Ovary (tissue), 9 donors: ENCODE data around the gene ZBTB9. TPM values are rescaled to one million over a fixed set of nuclear protein-coding genes. Genes with fewer than 3 reads are reported as not detected.

Experiments
- DNase-seq, 5 donors: peaks; one replicate each; pipeline ENCODE4 v3.0.0-alpha.2; 2019 to 2020
- H3K27ac ChIP-seq, 2 donors: fragments of 200-600 bp; one replicate each; pipeline versions ENCODE4 v1.5.1 to v1.8.0; 2019 to 2022
- H3K27me3 ChIP-seq: fragments of 200-600 bp; one replicate; pipeline ENCODE4 v1.8.0; 2022
- H3K36me3 ChIP-seq: fragments of 200-600 bp; sonication (generic); one replicate; pipeline ENCODE4 v1.5.1; 2019
- H3K4me1 ChIP-seq: one replicate; pipeline ENCODE4 v1.8.1; 2013; ENCODE audit warnings: mild to moderate bottlenecking, moderate library complexity; ENCODE audit not compliant: insufficient read depth
- H3K4me3 ChIP-seq: fragments of 200-600 bp; sonication (generic); one replicate; pipeline ENCODE4 v1.5.1; 2017
- H3K9me3 ChIP-seq, 2 donors: fragments of 200-600 bp in 1 of 2; sonication (generic) in 1 of 2; one replicate each; pipeline versions ENCODE4 v1.5.1 to v1.8.1; 2013 to 2019; ENCODE audit warnings: mild to moderate bottlenecking in 1 of 2, moderate library complexity in 1 of 2
- CTCF ChIP-seq, 3 donors: fragments of 450-650 bp in 2 of 3; fragments of 200-600 bp in 1 of 3; IDR thresholded peaks; one replicate each; pipeline versions ENCODE4 v1.5.1 to v1.8.0; 2016 to 2022; ENCODE audit warnings: antibody characterized with exemption in 3 of 3, mild to moderate bottlenecking in 1 of 3
- EP300 ChIP-seq: sonication (generic); formaldehyde crosslinking; IDR thresholded peaks from one replicate; pipeline ENCODE4 v1.6.1; 2017; ENCODE audit warnings: antibody characterized with exemption
- POLR2A ChIP-seq: fragments of 450-650 bp; IDR thresholded peaks from one replicate; pipeline ENCODE4 v1.6.1; 2017; ENCODE audit warnings: antibody characterized with exemption, mild to moderate bottlenecking, moderate library complexity
- WGBS, 3 donors: extraction: QIAGEN DNeasy Blood & Tissue Kit in 1 of 3; methylation state at CpG; one replicate each; pipeline versions ENCODE4 v1.1.5 to v1.1.7; 2013 to 2017; 5-methylcytosine and 5-hydroxymethylcytosine counted together
- intact Hi-C, 4 donors: fragments of 100-400 bp; cut with DNase I; formaldehyde crosslinking; loops; one replicate each; pipeline versions ENCODE4 v1.11.0 to v1.15.1; 2022 to 2023
- polyA plus RNA-seq, 2 donors: library from polyadenylated mRNA; stranded (reverse); fragments of 200-250 nt in 1 of 2; fragments of 350-450 nt in 1 of 2; fragmentation: Illumina TruSeq in 1 of 2; extraction: RNeasy Lipid Tissue Mini Kit (QIAGEN cat#74804) in 1 of 2; gene quantifications; one replicate each; pipeline ENCODE4 v1.2.3, GENCODE V29; 2013 to 2014
- total RNA-seq, 7 donors: library from RNA; depleted of rRNA in 2 of 7; stranded (reverse); fragments of >200 nt in 2 of 7; fragmentation: NEBNext Ultra II Directional in 3 of 7; extraction: Animal tissue kit (Norgen Biotek cat#: 25700) in 3 of 7; gene quantifications; one replicate each; pipeline versions ENCODE4 v1.1.0 to v1.2.4, GENCODE V29; 2016 to 2023
- donor health status: DM: no; HTN: no; CAD: no; lungs with moderate emphysema.
- donor health status: DM: no; HTN: no; CAD: no.
- donor health status: Bipolar disorder and iron deficiency.
- donor health status: DM: yes; HTN: yes; CAD: no.
- donor health status: DM: no; HTN: no; CAD: no.
- donor health status: DM: yes; HTN: yes; CAD: no.

The ZBTB9 gene
- total and polyA plus RNA-seq, 9 donors, result 2.4 to 13.5 (median 8.8) TPM

- no peaks in the 10 kb centered on the region for H3K36me3 ChIP-seq
- TF ChIP-seq EP300 (no peak), POLR2A (no peak), CTCF (IDR thresholded peaks at IDR 0.05) (no peak)
- no peaks in the 10 kb centered on the region for H3K4me1 ChIP-seq
- 90 to 91% (median 91%) methylated on average over 9 of the region's 9 CpGs for WGBS, 3 donors
- H3K27ac ChIP-seq, result no peak overlapping the region
- intact Hi-C loops, result no loop called here
- no peaks in the 10 kb centered on the region for H3K9me3 ChIP-seq
- no peak overlapping the region for H3K4me3 ChIP-seq
- no peaks in the 10 kb centered on the region for H3K27me3 ChIP-seq
- no peak for DNase-seq
Observed at GRCh38 chr6:33441457-33441856, 12.9 kb upstream of the ZBTB9 start.

GRCh38 chr6:33442283-33442682 lies 12.1 kb upstream of the ZBTB9 start:
- Histone ChIP-seq H3K27ac (no peak overlapping the region), H3K4me3 (no peak overlapping the region), H3K4me1 (no peaks in the 10 kb centered on the region), H3K36me3 (no peaks in the 10 kb centered on the region), H3K27me3 (no peaks in the 10 kb centered on the region), H3K9me3 (no peaks in the 10 kb centered on the region)
- WGBS, 3 donors, result 78 to 84% (median 82%) methylated on average over 8 of the region's 8 CpGs
- TF ChIP-seq POLR2A (no peak), EP300 (no peak), CTCF (IDR thresholded peaks at IDR 0.05) (no peak)
- DNase-seq, result no peak
- intact Hi-C loops, result no loop called here

- Histone ChIP-seq H3K4me3 (no peak overlapping the region), H3K9me3 (no peaks in the 10 kb centered on the region), H3K4me1 (no peaks in the 10 kb centered on the region), H3K27me3 (no peaks in the 10 kb centered on the region), H3K27ac (no peak overlapping the region), H3K36me3 (no peaks in the 10 kb centered on the region)
- no peak for TF ChIP-seq CTCF (IDR thresholded peaks at IDR 0.05)
- TF ChIP-seq EP300, result no peak
- no peak for TF ChIP-seq POLR2A
- DNase-seq, result peak in 1 of 5 donors; percentile 18
- intact Hi-C loops, result no loop called here
- WGBS, 3 donors, result 90 to 96% (median 95%) methylated on average over 15 to 17 of the region's 17 CpGs
Observed at GRCh38 chr6:33443025-33443424, 11.4 kb upstream of the ZBTB9 start.

GRCh38 chr6:33443619-33444504 lies 10.5 kb upstream of the ZBTB9 start:
- Histone ChIP-seq H3K4me3 (no peak overlapping the region), H3K27me3 (no peaks in the 10 kb centered on the region), H3K27ac (no peak overlapping the region), H3K9me3 (no peaks in the 10 kb centered on the region), H3K36me3 (no peaks in the 10 kb centered on the region), H3K4me1 (no peaks in the 10 kb centered on the region)
- WGBS, 3 donors, result 88 to 89% (median 89%) methylated on average over 18 of the region's 18 CpGs
- intact Hi-C loops, result no loop called here
- peak in 1 of 5 donors; percentile 21 for DNase-seq
- TF ChIP-seq EP300 (no peak), POLR2A (no peak), CTCF (IDR thresholded peaks at IDR 0.05) (no peak)
